Measurements from ENCODE around the gene DGKH. TPM values are rescaled to one million over a fixed set of nuclear protein-coding genes. Genes with fewer than 3 reads are reported as not detected.

The DGKH gene
- total and polyA plus RNA-seq, 2 of the 13 experiments (the other 11 are each of a cell fraction or from before 2014, with no cell fraction given) = 0.01 to 0.13 TPM

- TF ChIP-seq KDM5B (CRISPR knock-in tag; IDR thresholded peaks at IDR 0.05; ENCODE audit: borderline replicate concordance) (peak; percentile 47; the same call in 1 of the 2 replicates), NKX3-1 (CRISPR knock-in tag; IDR thresholded peaks at IDR 0.05) (no peak; the same call in 1 of the 2 replicates), JUN (CRISPR knock-in tag; IDR thresholded peaks at IDR 0.05) (no peak), YY1 (IDR thresholded peaks at IDR 0.05; ENCODE audit: insufficient read depth, insufficient replicate concordance, low read depth, low read length) (peak; percentile 39), ZNF746 (CRISPR knock-in tag; IDR thresholded peaks at IDR 0.05) (peak; percentile 22), HDAC1 (CRISPR knock-in tag; IDR thresholded peaks at IDR 0.05) (peak; percentile 15; the same call in 1 of the 2 replicates), CREB1 (IDR thresholded peaks at IDR 0.05) (no peak), CREB1 (CRISPR knock-in tag; IDR thresholded peaks at IDR 0.05) (no peak), ARID2 (CRISPR knock-in tag; IDR thresholded peaks at IDR 0.05; ENCODE audit: borderline replicate concordance) (0 out of 2 replicates have a peak, but pooled peaks have one; percentile 74), MAX (IDR thresholded peaks at IDR 0.05) (peak; percentile 43; the same call in 1 of the 2 replicates), KDM6A (CRISPR knock-in tag; IDR thresholded peaks at IDR 0.05; ENCODE audit: low read depth) (no peak), ZNF335 (CRISPR knock-in tag; IDR thresholded peaks at IDR 0.05) (no peak), NR2F1 (CRISPR knock-in tag; IDR thresholded peaks at IDR 0.05) (no peak), SRY (CRISPR knock-in tag; IDR thresholded peaks at IDR 0.05) (peak; percentile 27; the same call in 1 of the 2 replicates), ASH2L (IDR thresholded peaks at IDR 0.05; ENCODE audit: insufficient read length, low read depth, low read length) (peak; percentile 77), ZIK1 (CRISPR knock-in tag; IDR thresholded peaks at IDR 0.05; ENCODE audit: borderline replicate concordance, low read depth) (no peak), SPEN (CRISPR knock-in tag; IDR thresholded peaks at IDR 0.05; ENCODE audit: low read depth) (0 out of 2 replicates have a peak, but pooled peaks have one; percentile 3), SP1 (IDR thresholded peaks at IDR 0.05) (no peak), SP1 (CRISPR knock-in tag; IDR thresholded peaks at IDR 0.05) (no peak), MXD1 (CRISPR knock-in tag; IDR thresholded peaks at IDR 0.05) (0 out of 2 replicates have a peak, but pooled peaks have one; percentile 7), PRMT3 (CRISPR knock-in tag; IDR thresholded peaks at IDR 0.05; ENCODE audit: borderline replicate concordance, low read depth) (0 out of 2 replicates have a peak, but pooled peaks have one; percentile 28), ZNF776 (CRISPR knock-in tag; IDR thresholded peaks at IDR 0.05) (0 out of 2 replicates have a peak, but pooled peaks have one; percentile 51), HNRNPK (IDR thresholded peaks at IDR 0.05; ENCODE audit: low read depth, low read length, poor library complexity, severe bottlenecking) (peak; percentile 91), KDM2A (CRISPR knock-in tag; IDR thresholded peaks at IDR 0.05; ENCODE audit: borderline replicate concordance, low read depth) (no peak; the same call in 1 of the 2 replicates)
- TF ChIP-seq, protein P1, sequence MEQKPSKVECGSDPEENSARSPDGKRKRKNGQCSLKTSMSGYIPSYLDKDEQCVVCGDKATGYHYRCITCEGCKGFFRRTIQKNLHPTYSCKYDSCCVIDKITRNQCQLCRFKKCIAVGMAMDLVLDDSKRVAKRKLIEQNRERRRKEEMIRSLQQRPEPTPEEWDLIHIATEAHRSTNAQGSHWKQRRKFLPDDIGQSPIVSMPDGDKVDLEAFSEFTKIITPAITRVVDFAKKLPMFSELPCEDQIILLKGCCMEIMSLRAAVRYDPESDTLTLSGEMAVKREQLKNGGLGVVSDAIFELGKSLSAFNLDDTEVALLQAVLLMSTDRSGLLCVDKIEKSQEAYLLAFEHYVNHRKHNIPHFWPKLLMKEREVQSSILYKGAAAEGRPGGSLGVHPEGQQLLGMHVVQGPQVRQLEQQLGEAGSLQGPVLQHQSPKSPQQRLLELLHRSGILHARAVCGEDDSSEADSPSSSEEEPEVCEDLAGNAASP (CRISPR knock-in tag; IDR thresholded peaks at IDR 0.05; ENCODE audit: borderline replicate concordance) = 0 out of 2 replicates have a peak, but pooled peaks have one; percentile 1
Measured at GRCh38 chr13:42272115-42272803, 223.8 kb downstream of the DGKH start, which contains the start of gene AKAP11 (continued).
